ENCODE data around the gene ZP1.

The ZP1 gene

DNA sequence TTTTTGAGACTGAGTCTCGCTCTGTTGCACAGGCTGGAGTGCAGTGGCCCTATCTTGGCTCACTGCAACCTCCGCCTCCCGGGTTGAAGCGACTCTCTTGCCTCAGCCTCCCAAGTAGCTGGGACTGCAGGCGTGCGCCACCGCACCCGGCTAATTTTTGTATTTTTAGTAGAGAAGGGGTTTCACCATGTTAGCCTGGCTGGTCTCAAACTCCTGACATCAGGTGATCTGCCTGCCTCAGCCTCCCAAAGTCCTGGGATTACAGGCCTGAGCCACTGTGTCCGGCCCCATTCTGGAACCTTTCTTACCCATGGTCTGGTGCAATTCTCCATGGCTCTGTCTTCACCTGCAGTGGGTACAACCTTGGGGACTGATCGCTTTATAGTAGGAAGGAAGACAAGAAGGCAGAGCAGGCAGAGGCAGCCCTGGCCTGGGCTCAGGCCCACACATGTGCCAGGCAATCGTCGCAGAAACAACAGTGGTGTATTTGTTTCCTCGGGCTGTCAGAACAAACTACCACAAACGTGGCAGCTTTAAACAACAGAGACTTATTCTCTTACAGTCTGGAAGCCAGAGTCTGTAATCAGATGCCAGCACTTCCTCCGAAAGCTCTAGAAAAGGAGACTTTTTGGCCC is 7.6 kb upstream of the ZP1 start:
- no peak for DNase-seq

GRCh38 chr11:60860943-60861342 is 6.4 kb upstream of the ZP1 start:
- DNase-seq: no peak

- DNase-seq: no peak
Measured at GRCh38 chr11:60862171-60862570, 5.2 kb upstream of the ZP1 start.

- DNase-seq: no peak
Measured at GRCh38 chr11:60863550-60864521, 3.5 kb upstream of the ZP1 start.

DNA sequence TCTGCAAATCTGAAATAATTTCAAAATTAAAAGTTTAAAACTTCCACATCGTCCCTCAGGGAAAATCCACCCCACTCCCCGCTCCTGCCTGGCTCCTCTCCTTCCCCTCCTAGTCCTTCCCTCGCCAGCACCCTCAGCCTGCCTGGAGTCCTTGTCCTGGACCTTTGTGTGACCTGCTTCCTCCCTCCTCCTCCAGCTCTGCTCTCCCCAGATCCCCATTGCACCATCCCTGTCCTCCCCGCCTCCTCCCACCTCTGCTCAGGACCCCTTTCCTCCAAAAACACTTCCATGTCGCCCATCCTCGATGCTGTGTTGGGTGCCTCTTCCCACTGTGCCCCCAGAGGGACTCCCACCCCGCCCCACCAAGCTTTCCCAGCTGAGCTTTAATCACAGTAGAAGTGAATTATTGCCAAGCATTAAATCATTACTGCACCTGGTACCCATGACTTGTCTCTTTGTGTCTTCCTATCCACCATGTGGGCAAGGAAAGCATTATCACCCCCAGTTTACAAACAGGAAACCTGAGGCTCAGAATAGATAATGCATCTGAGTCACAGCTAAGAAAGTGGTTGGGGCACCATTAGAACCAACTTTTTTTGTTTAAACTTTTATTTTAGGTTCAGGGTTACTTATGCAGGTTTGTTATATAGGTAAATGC is 2.4 kb upstream of the ZP1 start:
- DNase-seq: no peak

GRCh38 chr11:60867871-60868681 is 734 bp downstream of the ZP1 start:
- no peak for DNase-seq

- no peak for DNase-seq
Measured at GRCh38 chr11:60868682-60869450, 1.5 kb downstream of the ZP1 start.

- no peak for DNase-seq
Measured at GRCh38 chr11:60869451-60869825, 2.1 kb downstream of the ZP1 start.

- no peak for DNase-seq
Measured at GRCh38 chr11:60870276-60870675, 2.9 kb downstream of the ZP1 start.

GRCh38 chr11:60870733-60871377 is 3.5 kb downstream of the ZP1 start:
- DNase-seq: no peak

GRCh38 chr11:60871378-60872061 is 4.2 kb downstream of the ZP1 start:
- DNase-seq: no peak

GRCh38 chr11:60872124-60872960 is 5.0 kb downstream of the ZP1 start:
- no peak for DNase-seq

DNA sequence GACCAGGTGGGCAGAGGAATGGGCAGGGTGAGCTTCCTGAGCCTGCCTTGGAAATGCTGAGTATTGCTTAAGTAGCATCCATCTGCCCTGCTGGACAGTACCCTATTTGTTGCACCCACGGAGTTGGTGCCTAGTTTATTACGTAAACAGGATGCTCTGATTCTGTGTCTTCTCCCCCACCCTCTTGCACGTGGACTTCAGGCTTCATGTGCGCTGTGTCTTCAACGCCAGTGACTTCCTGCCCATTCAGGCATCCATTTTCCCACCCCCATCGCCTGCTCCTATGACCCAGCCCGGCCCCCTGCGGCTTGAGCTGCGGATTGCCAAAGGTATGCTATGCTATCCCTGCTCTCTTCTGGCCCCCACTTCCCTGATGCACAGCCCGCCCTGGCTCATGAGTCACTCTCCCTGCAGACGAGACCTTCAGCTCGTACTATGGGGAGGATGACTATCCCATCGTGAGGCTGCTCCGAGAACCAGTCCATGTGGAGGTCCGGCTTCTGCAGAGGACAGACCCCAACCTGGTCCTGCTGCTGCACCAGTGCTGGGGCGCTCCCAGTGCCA is 5.7 kb downstream of the ZP1 start:
- DNase-seq: no peak

GRCh38 chr11:60873533-60873932 is 6.2 kb downstream of the ZP1 start:
- DNase-seq: no peak

DNA sequence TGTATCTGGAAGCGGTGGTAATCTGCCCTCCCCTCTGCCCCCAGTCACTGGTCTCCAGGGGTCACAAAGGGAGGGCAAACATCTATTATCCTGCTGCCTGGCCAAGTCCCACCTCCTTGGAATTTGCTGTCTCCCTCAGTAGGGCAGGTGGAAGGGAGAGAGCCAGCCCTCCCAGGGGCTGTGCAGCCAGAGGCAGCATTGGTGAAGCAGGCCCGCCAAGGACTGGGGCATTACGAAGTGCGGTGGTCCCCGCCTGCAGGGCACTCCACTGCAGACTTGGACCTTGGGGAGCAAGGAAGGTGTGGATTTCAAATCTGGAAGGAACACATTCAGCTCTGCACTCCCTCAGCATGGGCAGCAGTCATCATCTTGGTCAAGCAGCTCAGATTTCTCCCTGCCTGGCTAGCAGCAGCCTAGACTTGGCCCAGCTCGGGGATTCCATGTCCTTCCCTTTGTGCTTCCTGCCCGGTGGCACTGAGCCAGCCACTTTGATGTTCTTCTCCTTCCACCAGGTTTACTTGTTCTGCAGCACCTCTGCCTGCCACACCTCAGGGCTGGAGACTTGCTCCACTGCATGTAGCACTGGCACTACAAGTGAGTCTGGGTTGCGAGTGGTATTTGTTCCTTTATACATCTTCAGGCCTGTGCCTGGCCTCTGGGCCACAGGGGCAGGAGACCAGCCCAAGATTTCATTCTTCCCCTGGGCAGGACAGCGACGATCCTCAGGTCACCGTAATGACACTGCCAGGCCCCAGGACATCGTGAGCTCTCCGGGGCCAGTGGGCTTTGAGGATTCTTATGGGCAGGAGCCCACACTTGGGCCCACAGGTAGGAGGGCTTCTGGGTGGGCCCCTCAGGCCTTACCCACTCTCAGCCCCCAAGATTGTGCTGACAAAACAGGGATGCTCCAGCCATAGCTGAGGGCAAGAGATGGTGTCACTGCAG is 7.4 kb downstream of the ZP1 start:
- DNase-seq: no peak

DNA sequence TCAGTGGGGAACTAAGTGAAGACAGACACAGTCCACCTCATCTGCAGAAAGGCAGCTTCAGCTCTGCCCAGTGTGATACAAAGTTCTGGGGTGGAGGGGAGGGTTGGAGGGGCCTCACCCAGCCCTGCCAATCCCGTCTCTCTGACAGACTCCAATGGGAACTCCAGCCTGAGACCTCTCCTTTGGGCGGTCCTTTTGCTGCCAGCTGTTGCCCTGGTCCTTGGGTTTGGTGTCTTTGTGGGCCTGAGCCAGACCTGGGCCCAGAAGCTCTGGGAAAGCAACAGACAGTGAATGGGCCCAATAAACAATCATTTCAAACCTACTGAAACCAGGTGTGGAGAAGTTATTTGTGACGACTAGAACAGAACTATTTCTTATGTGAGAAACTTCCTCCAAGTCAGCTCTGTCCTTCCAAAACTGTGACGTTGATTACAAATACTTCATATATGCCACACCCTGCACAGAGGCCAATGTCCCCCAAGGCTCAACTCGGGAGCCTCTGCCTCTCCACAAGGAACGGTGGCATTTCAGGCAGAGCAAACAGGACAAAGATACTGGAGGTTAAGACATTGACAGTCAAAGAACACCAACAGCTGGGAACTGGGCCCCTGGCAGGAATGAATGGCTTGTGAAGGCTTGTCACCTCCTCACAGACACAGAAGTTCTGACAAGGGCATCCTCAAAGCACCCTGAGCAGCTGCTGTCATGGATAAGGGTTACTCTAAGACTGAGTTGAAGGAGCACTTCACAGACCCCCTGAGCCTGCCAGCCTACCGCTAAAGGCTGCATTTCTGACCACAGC is 8.2 kb downstream of the ZP1 start:
- DNase-seq: no peak

DNA sequence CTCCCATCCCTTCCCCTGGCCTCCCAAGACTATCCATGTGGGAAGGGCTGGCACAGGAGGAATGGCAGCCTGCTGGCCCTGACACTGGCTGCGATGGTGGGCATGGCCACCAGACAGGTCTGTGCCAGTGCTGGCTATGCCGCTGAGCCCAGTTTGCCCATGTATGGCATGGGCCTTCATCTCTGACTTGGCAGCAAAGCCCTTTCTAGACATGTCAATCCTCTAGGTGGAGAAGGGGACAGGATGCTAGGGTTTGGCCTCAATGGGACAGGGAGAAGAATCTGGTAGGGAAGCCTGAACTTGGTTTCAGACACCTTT is 8.8 kb downstream of the ZP1 start:
- DNase-seq: no peak
